K562 (cell line): Measurements from ENCODE around the gene RBBP8. TPM values are rescaled to one million over a fixed set of nuclear protein-coding genes. Genes with fewer than 3 reads are reported as not detected.
A peak's percentile ranks its signal among the peaks of the same experiment; 100 is the strongest.

Experiments
- ATAC-seq: fragments of 200-7000 bp; cut with Tn5 transposase; 3 replicates; pipeline ENCODE4 v1.9.1; 2020; ENCODE audit warnings: moderate library complexity
- BruUV-seq: library from RNA; stranded (reverse); fragments of 400-500 nt; replicated peaks from 2 replicates; lab custom pipeline; 2021; lab: Mats Ljungman, UMichigan
- CTCF ChIA-PET: fragments of 300-600 bp; formaldehyde crosslinking; extraction: SDS; loops from one replicate; lab custom pipeline; 2021; ENCODE audit warnings: low intra/inter-chr PET ratio; lab: Yijun Ruan, JAX
- POLR2A ChIA-PET: fragments of 300-600, 350-650 bp; sonication (Branson Sonifier 250); formaldehyde crosslinking; extraction: SDS; loops from one replicate; lab custom pipeline; 2021; ENCODE audit warnings: antibody characterized with exemption, inconsistent platforms; lab: Yijun Ruan, JAX
- DNase-seq, 4 experiments: peaks; one replicate each; pipeline versions ENCODE4 v3.0.0 to v3.0.0-alpha.2; 2011 to 2018; ENCODE audit warnings: low spot score in 3 of 4, mixed read lengths in 3 of 4; ENCODE audit errors: extremely low read depth in 1 of 4
- FAIRE-seq: peaks from 2 replicates; lab custom pipeline; 2011; peaks lifted over from hg19 to GRCh38; lab: Jason Lieb, UNC
- H2AFZ ChIP-seq: 2 replicates; pipeline ENCODE4 v1.6.0; 2011; ENCODE audit warnings: low read depth, low read length, control low read depth, inconsistent platforms
- H3K27ac ChIP-seq: fragments of 200-600 bp; 3 replicates; pipeline ENCODE4 v1.8.0; 2011; ENCODE audit warnings: low read depth, mild to moderate bottlenecking, control low read depth, inconsistent platforms, low read length, moderate library complexity, mixed read lengths; ENCODE audit errors: extremely low read depth
- H3K27me3 ChIP-seq, 2 experiments: fragments of 300-600 bp in 1 of 2; 2 replicates in 1 of 2; 3 replicates in 1 of 2; pipeline versions ENCODE4 v1.6.0 to v1.8.0; 2011; ENCODE audit warnings: inconsistent platforms in 2 of 2, low read length in 2 of 2, mild to moderate bottlenecking in 1 of 2, mixed read lengths in 1 of 2, moderate library complexity in 1 of 2; ENCODE audit not compliant: control insufficient read depth in 2 of 2, insufficient read depth in 2 of 2
- H3K36me3 ChIP-seq: fragments of 300-600 bp; 3 replicates; pipeline ENCODE4 v1.8.0; 2011; ENCODE audit warnings: mild to moderate bottlenecking, low read length, inconsistent platforms; ENCODE audit not compliant: control insufficient read depth, insufficient read depth
- H3K4me1 ChIP-seq, 2 experiments: fragments of 200-600 bp in 1 of 2; replicated peaks in 1 of 2; 2 replicates in 1 of 2; 3 replicates in 1 of 2; pipeline versions ENCODE4 v1.5.1 to v1.8.0; 2011; ENCODE audit warnings: inconsistent platforms in 2 of 2, low read length in 2 of 2, mild to moderate bottlenecking in 1 of 2, mixed read lengths in 1 of 2, moderate library complexity in 1 of 2; ENCODE audit not compliant: control insufficient read depth in 2 of 2, insufficient read depth in 2 of 2
- H3K4me2 ChIP-seq: 2 replicates; pipeline ENCODE4 v1.6.1; 2011; ENCODE audit warnings: low read length, control low read depth, inconsistent platforms, mixed read lengths; ENCODE audit not compliant: insufficient read depth
- H3K4me3 ChIP-seq: fragments of 200-600 bp; sonication (generic), shearing (Covaris generic); 2 replicates; pipeline ENCODE4 v1.5.1; 2016; ENCODE audit warnings: control low read depth, inconsistent platforms
- H3K79me2 ChIP-seq: fragments of 200-600 bp; 3 replicates; pipeline ENCODE4 v1.8.0; 2011; ENCODE audit warnings: low read length, inconsistent platforms; ENCODE audit not compliant: control insufficient read depth, insufficient read depth
- H3K9ac ChIP-seq, 2 experiments: 2 replicates each; pipeline versions ENCODE4 v1.6.0 to v1.6.1; 2011; ENCODE audit warnings: low read depth in 2 of 2, low read length in 2 of 2, control low read depth in 1 of 2, inconsistent platforms in 1 of 2, mild to moderate bottlenecking in 1 of 2, mixed read lengths in 1 of 2; ENCODE audit not compliant: insufficient read depth in 1 of 2
- H3K9me1 ChIP-seq: one replicate; pipeline ENCODE4 v1.6.0; 2011; ENCODE audit warnings: inconsistent platforms, mild to moderate bottlenecking, low read length, moderate library complexity; ENCODE audit not compliant: control insufficient read depth, insufficient read depth
- H3K9me3 ChIP-seq: replicated peaks from 2 replicates; pipeline ENCODE4 v1.5.1; 2011; ENCODE audit warnings: low read depth, low read length, inconsistent platforms; ENCODE audit not compliant: control insufficient read depth, insufficient read depth
- H4K20me1 ChIP-seq: replicated peaks from 2 replicates; pipeline ENCODE4 v1.6.1; 2011; ENCODE audit warnings: low read length, inconsistent platforms, mixed read lengths; ENCODE audit not compliant: control insufficient read depth, insufficient read depth
- C11orf30 ChIP-seq: fragments of 450-650 bp; IDR thresholded peaks from 2 replicates; pipeline ENCODE4 v1.6.1; 2016; ENCODE audit warnings: low read depth, mild to moderate bottlenecking
- CBX3 ChIP-seq, 2 experiments: IDR thresholded peaks; 1 replicate in 1 of 2; 2 replicates in 1 of 2; pipeline ENCODE4 v1.6.1; 2012; ENCODE audit warnings: inconsistent platforms in 2 of 2, low read length in 2 of 2, borderline replicate concordance in 1 of 2, control low read depth in 1 of 2
- MAFG ChIP-seq: fragments of 450-650 bp; conservative IDR thresholded peaks from 2 replicates; pipeline ENCODE4 v1.6.1; 2016; ENCODE audit warnings: missing genetic modification characterization, missing compliant biosample characterization
- NCOA2 ChIP-seq, 2 experiments: fragments of 450-650 bp; IDR thresholded peaks; 2 replicates each; pipeline ENCODE4 v1.6.1; 2018; ENCODE audit warnings: mild to moderate bottlenecking in 2 of 2, moderate library complexity in 1 of 2; ENCODE audit not compliant: partially characterized antibody in 2 of 2
- NFE2 ChIP-seq: IDR thresholded peaks from 2 replicates; pipeline ENCODE4 v1.6.1; 2014; ENCODE audit warnings: antibody characterized with exemption, low read depth
- NONO ChIP-seq, 2 experiments: fragments of 200-400 bp in 1 of 2; fragments of 450-650 bp in 1 of 2; formaldehyde crosslinking in 1 of 2; IDR thresholded peaks; 2 replicates each; pipeline ENCODE4 v1.6.1; 2017; ENCODE audit warnings: low read depth in 2 of 2, mild to moderate bottlenecking in 2 of 2, moderate library complexity in 2 of 2, low read length in 1 of 2
- PTTG1 ChIP-seq: fragments of 450-650 bp; IDR thresholded peaks from 2 replicates; pipeline ENCODE4 v1.6.1; 2016; ENCODE audit warnings: low read depth, mild to moderate bottlenecking, missing genetic modification characterization, missing compliant biosample characterization
- ZNF133 ChIP-seq: fragments of 250-450 bp; sonication (Bioruptor Pico); IDR thresholded peaks from 2 replicates; pipeline ENCODE4 v1.4.0; 2020; ENCODE audit warnings: mild to moderate bottlenecking
- ZNF232 ChIP-seq: sonication (generic); formaldehyde crosslinking; IDR thresholded peaks from 2 replicates; pipeline ENCODE4 v1.8.0; 2022; ENCODE audit warnings: mild to moderate bottlenecking, missing genetic modification reagents
- ZNF316 ChIP-seq: fragments of 450-650 bp; IDR thresholded peaks from 2 replicates; pipeline ENCODE4 v1.6.1; 2016
- WGBS: fragments of 100-300 bp; shearing (Covaris generic); methylation state at CpG from one replicate; pipeline ENCODE4 v1.1.6; 2016; ENCODE audit warnings: low coverage, mixed read lengths; ENCODE audit not compliant: insufficient coverage; ENCODE audit errors: missing lambda C conversion rate; 5-methylcytosine and 5-hydroxymethylcytosine counted together
- in situ Hi-C: fragments of 300-500 bp; cut with MboI; formaldehyde crosslinking; loops from 4 replicates; pipeline ENCODE4 v1.15.0; 2018; ENCODE audit warnings: inconsistent platforms, mixed read lengths
- intact Hi-C: fragments of 100-400 bp; cut with micrococcal nuclease; formaldehyde crosslinking; loops from 2 replicates; pipeline ENCODE4 v1.14.2; 2022
- polyA plus RNA-seq, 8 experiments: library from polyadenylated mRNA; depleted of rRNA in 4 of 8; stranded (reverse) in 5 of 8; unstranded in 3 of 8; fragments of >200 nt; fragmentation: Nextera tagmentation in 2 of 8; fragmentation: Illumina TruSeq in 1 of 8; extraction: Ambion mirVana in 2 of 8; extraction: Trizol in 1 of 8; gene quantifications; 2 replicates each; pipeline versions ENCODE4 v1.2.1 to v1.2.3, GENCODE V29; 2011 to 2014; ENCODE audit warnings: inconsistent platforms in 1 of 8, missing spikeins in 1 of 8
- total RNA-seq, 7 experiments: library from RNA; depleted of rRNA in 6 of 7; stranded (reverse); fragments of >200 nt in 6 of 7; fragmentation: Illumina TruSeq in 2 of 7; extraction: Trizol in 2 of 7; gene quantifications; 2 replicates each; pipeline versions ENCODE4 v1.2.1 to v1.2.3, GENCODE V29; 2011 to 2021; ENCODE audit warnings: low replicate concordance in 1 of 7

Gene RBBP8
- total and polyA plus RNA-seq, 9 of the 15 experiments (the other 6 are each of a cell fraction or from before 2014, with no cell fraction given), result 28.4 to 63.1 (median 48.9) TPM

DNA sequence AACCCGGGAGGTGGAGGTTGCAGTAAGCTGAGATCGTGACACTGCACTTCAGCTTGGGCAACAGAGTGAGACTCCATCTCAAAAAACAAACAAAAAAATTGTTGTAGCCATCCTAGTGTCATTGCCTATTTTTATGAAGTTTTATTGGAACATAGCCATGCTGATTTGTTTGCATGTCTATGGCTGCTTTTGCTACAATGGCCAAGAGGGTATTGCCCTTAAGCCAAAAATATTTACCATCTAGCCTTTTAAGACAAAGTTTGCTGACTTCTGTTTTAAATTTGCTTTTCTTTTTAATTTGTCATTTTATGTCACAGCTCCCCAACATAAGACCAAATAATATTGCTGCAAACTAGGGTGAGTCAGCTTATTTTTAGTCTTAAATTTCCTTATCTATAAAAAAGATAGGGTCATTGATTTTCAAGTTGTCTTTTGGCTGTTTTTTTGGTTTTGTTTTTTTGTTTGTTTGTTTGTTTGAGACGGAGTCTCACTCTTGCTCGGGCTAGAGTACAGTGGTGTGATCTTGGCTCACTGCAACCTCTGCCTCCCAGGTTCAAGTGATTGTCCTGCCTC lies 132.2 kb downstream of the RBBP8 start:
- intact Hi-C loops (no loop called here), in situ Hi-C loops (no loop called here)
- ATAC-seq (no peak), FAIRE-seq (no peak), DNase-seq (no peak)
- no TSS peak for BruUV-seq
- peaks cover 24 to 27% of the 10 kb centered on the region in 2 experiments; a peak in 4 of 5 replicates for H3K27me3 ChIP-seq
- ChIA-PET CTCF (no interaction called here), POLR2A (interaction anchor here (1.3 kb wide), 1 partner anchor 26 kb away, joined by 3 read pairs; no protein-coding TSS in a partner anchor)
- no peaks in the 10 kb centered on the region for H3K4me1 ChIP-seq
- H3K36me3 ChIP-seq, result no peaks in the 10 kb centered on the region
- H3K9me3 ChIP-seq, result peaks cover 4% of the 10 kb centered on the region; the same call in 1 of the 2 replicates
- WGBS, result 0% methylated on average over 4 of the region's 4 CpGs
- H3K9ac ChIP-seq, result no peak overlapping the region
- no peak overlapping the region for H3K4me3 ChIP-seq
- H3K4me2 ChIP-seq, result no peak overlapping the region
- no peak overlapping the region for H2AFZ ChIP-seq
- no peaks in the 10 kb centered on the region for H3K9me1 ChIP-seq
- no peaks in the 10 kb centered on the region for H3K79me2 ChIP-seq
- H3K27ac ChIP-seq, result no peak overlapping the region
- no peaks in the 10 kb centered on the region for H4K20me1 ChIP-seq
- 0 out of 2 replicates have a peak, but pooled peaks have one; percentile 4 for TF ChIP-seq NFE2
- peak; percentile 73 for TF ChIP-seq ZNF316
- TF ChIP-seq C11orf30, result peak; percentile 42; the same call in 1 of the 2 replicates
- peak; percentile 67 for TF ChIP-seq MAFG (tag)
- TF ChIP-seq PTTG1 (tag), result no peak

DNA sequence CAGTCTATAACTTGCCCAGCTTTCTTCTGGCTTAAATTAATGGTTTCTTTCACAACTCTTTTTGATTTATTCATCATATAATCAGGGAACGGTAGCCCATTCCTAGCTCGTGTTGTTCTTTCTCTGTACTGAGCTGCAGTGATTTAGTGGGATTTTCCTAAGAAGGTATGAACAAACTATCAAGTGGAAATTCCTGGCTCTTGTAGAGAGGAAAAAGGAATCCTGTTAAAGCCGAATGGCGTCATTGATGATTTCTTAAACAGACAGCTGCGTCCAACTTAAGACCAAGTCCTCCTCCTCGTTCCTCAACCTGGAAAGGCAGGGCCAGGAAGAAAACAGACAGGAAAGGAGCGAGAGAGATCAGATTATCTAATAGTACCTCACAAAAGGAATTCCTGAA lies 132.9 kb downstream of the RBBP8 start:
- TF ChIP-seq ZNF232 (CRISPR knock-in tag) (no peak), CBX3 (IDR thresholded peaks at IDR 0.05; ENCODE audit: borderline replicate concordance in 1 of 2, low read length in 2 of 2) (no peak), ZNF133 (CRISPR knock-in tag) (no peak), NONO (IDR thresholded peaks at IDR 0.05; ENCODE audit: low read depth in 2 of 2, low read length in 1 of 2) (no peak), NCOA2 (IDR thresholded peaks at IDR 0.05; ENCODE audit: partially characterized antibody in 2 of 2) (no peak)
- Histone ChIP-seq H3K4me2 (no peak overlapping the region), H3K4me1 (no peaks in the 10 kb centered on the region), H3K9me3 (peaks cover 4% of the 10 kb centered on the region; the same call in 1 of the 2 replicates), H3K9ac (no peak overlapping the region), H3K4me3 (no peak overlapping the region), H3K27me3 (peaks cover 30% of the 10 kb centered on the region in 2 experiments; a peak in 4 of 5 replicates), H2AFZ (no peak overlapping the region), H4K20me1 (no peaks in the 10 kb centered on the region), H3K9me1 (no peaks in the 10 kb centered on the region), H3K27ac (no peak overlapping the region), H3K36me3 (no peaks in the 10 kb centered on the region), H3K79me2 (no peaks in the 10 kb centered on the region)
- in situ Hi-C loops, result no loop called here
- no peak for DNase-seq
- intact Hi-C loops, result no loop called here
- POLR2A ChIA-PET, result interaction anchor here (1.3 kb wide), 1 partner anchor 25 kb away, joined by 3 read pairs; no protein-coding TSS in a partner anchor
- no peak for FAIRE-seq
- CTCF ChIA-PET, result no interaction called here
- no TSS peak for BruUV-seq
- no peak for ATAC-seq
- under 1% methylated on average over 7 of the region's 7 CpGs for WGBS
